GM13976 (cell line): ENCODE data around the gene LPP.

Source experiments
- DNase-seq: peaks from one replicate; pipeline ENCODE4 v3.0.0; 2012; ENCODE audit warnings: low spot score
- in situ Hi-C: fragments of 300-500 bp; cut with MboI; formaldehyde crosslinking; loops from one replicate; pipeline ENCODE4 v1.12.0; 2022; ENCODE audit warnings: low sequenced_read_pairs, mixed read lengths, inconsistent platforms; ENCODE audit not compliant: unreplicated experiment
- TF ChIP-seq, protein P1 (sequence below): IDR thresholded peaks from 2 replicates; pipeline ENCODE4 v1.5.1; 2012; ENCODE audit warnings: borderline replicate concordance, mild to moderate bottlenecking; ENCODE audit not compliant: insufficient read depth; ENCODE audit errors: extremely low read depth, missing control alignments, control extremely low read depth

The LPP gene

DNA sequence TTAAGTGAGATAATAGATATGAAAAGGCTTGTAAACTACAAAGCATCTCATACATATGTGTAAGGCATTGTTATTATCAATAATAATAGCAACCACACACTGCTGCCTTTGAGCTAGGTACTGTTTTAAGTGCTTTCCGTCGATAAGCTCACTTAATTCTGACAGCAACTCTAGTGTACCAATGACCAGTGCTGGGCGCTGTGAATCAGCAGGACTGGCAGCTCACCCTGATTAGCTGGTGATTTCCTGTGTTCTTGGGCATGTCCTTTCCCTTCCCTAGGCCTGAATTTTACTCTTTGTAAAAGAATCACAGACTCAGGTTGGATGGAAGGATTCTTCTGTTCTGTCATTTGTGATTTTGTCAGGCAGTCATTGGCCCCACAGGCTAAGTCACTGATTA is 215.6 kb downstream of the LPP start:
- DNase-seq = no peak
- in situ Hi-C loops = no loop called here
- TF ChIP-seq, protein P1, sequence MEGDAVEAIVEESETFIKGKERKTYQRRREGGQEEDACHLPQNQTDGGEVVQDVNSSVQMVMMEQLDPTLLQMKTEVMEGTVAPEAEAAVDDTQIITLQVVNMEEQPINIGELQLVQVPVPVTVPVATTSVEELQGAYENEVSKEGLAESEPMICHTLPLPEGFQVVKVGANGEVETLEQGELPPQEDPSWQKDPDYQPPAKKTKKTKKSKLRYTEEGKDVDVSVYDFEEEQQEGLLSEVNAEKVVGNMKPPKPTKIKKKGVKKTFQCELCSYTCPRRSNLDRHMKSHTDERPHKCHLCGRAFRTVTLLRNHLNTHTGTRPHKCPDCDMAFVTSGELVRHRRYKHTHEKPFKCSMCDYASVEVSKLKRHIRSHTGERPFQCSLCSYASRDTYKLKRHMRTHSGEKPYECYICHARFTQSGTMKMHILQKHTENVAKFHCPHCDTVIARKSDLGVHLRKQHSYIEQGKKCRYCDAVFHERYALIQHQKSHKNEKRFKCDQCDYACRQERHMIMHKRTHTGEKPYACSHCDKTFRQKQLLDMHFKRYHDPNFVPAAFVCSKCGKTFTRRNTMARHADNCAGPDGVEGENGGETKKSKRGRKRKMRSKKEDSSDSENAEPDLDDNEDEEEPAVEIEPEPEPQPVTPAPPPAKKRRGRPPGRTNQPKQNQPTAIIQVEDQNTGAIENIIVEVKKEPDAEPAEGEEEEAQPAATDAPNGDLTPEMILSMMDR = no peak

DNA sequence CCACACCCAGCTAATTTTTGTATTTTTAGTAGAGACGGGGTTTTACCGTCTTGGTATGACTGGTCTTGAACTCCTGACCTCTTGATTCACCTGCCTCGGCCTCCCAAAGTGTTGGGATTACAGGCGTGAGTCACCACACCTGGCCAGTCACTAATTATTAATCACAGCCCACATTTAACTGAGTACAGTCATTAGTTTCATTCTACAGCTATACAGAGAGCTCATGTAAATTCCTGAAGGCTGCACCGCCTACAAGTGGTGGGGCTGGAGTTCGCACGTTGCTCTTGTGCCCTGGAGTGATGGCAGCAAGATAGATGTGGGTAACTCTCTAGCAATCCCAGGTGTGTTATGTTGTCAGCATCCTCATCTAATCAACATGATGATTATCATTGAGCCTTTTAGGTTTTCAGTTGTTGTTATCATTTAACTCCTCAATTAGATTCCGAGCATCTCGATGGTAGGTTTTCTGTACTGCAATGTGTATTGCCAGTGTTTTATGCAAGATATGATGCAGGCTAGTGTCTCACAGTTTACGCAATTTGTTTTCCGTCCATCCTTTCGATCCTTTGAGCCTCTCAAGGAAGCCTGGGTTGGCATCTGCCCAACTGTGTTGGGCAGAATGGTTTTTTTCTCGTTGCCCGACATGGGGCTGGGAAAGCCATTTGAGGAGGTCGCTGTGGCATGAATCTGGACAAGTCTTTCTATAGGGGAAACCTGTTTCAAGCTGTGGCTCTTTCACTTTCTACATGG is 216.3 kb downstream of the LPP start:
- DNase-seq = no peak
- TF ChIP-seq, protein P1 = no peak
- in situ Hi-C loops = no loop called here

- TF ChIP-seq, protein P1 = no peak
- in situ Hi-C loops = no loop called here
- DNase-seq = no peak
These were observed 224.8 kb downstream of the LPP start for GRCh38 chr3:188378786-188379185.

DNA sequence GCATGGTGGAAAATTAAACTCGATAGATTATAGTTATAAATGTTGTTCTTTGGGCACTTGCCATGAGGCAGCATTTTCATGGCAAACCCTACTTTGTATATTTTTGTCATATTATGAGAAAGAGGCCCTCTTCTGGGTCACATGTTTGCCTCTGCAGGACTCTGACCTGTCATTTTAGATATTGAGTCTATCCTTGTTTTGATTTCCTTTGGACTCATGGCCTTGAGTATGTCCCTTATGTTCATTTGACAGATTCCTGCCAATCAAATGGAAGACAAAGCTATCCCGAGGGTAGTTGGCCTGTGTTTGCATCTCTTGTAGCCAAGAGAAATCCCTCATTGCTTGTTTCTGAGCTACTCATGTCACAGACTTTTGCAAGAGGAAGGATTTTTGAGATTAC is 226.3 kb downstream of the LPP start:
- in situ Hi-C loops = no loop called here
- DNase-seq = no peak
- TF ChIP-seq, protein P1 = no peak

DNA sequence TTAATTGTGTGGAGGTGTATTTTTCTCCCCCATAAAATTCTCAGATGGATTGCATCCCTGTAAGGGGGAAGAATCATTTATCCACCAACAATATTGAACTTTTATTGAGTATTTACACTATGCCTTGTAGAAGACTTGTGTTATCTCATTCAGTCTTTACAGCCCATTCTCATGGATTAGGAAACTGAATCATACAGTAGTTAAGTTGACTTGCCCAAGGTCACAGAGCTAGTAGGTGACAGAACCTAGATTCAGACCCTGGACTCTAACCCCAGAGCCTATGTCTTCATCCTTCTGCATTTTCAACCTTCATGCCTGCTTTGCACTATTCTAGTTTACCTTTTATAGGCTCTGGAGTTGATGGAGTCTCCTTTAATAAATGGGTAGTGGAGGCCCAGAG is 226.8 kb downstream of the LPP start:
- no peak for DNase-seq
- in situ Hi-C loops = no loop called here
- TF ChIP-seq, protein P1 = no peak

- in situ Hi-C loops = no loop called here
- DNase-seq = no peak
These were observed 229.8 kb downstream of the LPP start for GRCh38 chr3:188383748-188384147.

More at GRCh38 chr3:188383748-188384147, 229.8 kb downstream of the LPP start:
- TF ChIP-seq, protein P1 = no peak
